HepG2 (cell line): ENCODE results near the gene FAM187B. TPM values are rescaled to one million over a fixed set of nuclear protein-coding genes. Genes with fewer than 3 reads are reported as not detected.
A peak's percentile ranks its signal among the peaks of the same experiment; 100 is the strongest.

Source experiments
- BCL6 ChIP-seq: IDR thresholded peaks from 2 replicates; pipeline ENCODE4 v1.6.1; 2016; ENCODE audit warnings: missing genetic modification reagents, missing compliant biosample characterization
- DNMT1 ChIP-seq: sonication (generic); formaldehyde crosslinking; IDR thresholded peaks from 2 replicates; pipeline ENCODE4 v1.5.1; 2020; ENCODE audit warnings: mild to moderate bottlenecking, missing genetic modification reagents
- ELF3 ChIP-seq: IDR thresholded peaks from 2 replicates; pipeline ENCODE4 v1.6.1; 2016; ENCODE audit warnings: missing genetic modification reagents, missing compliant biosample characterization
- JDP2 ChIP-seq: sonication (generic); formaldehyde crosslinking; IDR thresholded peaks from 2 replicates; pipeline ENCODE4 v1.8.1; 2022; ENCODE audit warnings: missing genetic modification reagents, borderline replicate concordance
- MED1 ChIP-seq: sonication (generic); formaldehyde crosslinking; IDR thresholded peaks from 2 replicates; pipeline ENCODE4 v1.4.0; 2020; ENCODE audit warnings: missing genetic modification reagents
- PAWR ChIP-seq: sonication (generic); formaldehyde crosslinking; IDR thresholded peaks from 2 replicates; pipeline ENCODE4 v1.4.0; 2020; ENCODE audit warnings: missing genetic modification reagents, mild to moderate bottlenecking, borderline replicate concordance
- RBFOX2 ChIP-seq: fragments of 200-400 bp; formaldehyde crosslinking; IDR thresholded peaks from 2 replicates; pipeline ENCODE4 v1.6.1; 2017; ENCODE audit warnings: low read depth, mild to moderate bottlenecking, low read length
- SPEN ChIP-seq: sonication (generic); formaldehyde crosslinking; IDR thresholded peaks from 2 replicates; pipeline ENCODE4 v1.5.1; 2020; ENCODE audit warnings: low read depth, mild to moderate bottlenecking, missing genetic modification reagents
- SUZ12 ChIP-seq: fragments of 150-350 bp; IDR thresholded peaks from 2 replicates; pipeline ENCODE4 v1.6.1; 2014; ENCODE audit warnings: low read depth, low read length
- ZHX1 ChIP-seq: sonication (generic); formaldehyde crosslinking; IDR thresholded peaks from 2 replicates; pipeline ENCODE4 v1.8.1; 2022; ENCODE audit warnings: low read depth, mild to moderate bottlenecking, missing genetic modification reagents
- ZNF136 ChIP-seq: sonication (generic); formaldehyde crosslinking; IDR thresholded peaks from 2 replicates; pipeline ENCODE4 v1.8.1; 2022; ENCODE audit warnings: low read depth, mild to moderate bottlenecking, moderate library complexity, missing genetic modification reagents
- ZNF329 ChIP-seq: sonication (generic); formaldehyde crosslinking; IDR thresholded peaks from 2 replicates; pipeline ENCODE4 v1.9.0; 2021; ENCODE audit warnings: low read depth, mild to moderate bottlenecking, missing genetic modification reagents
- ZNF335 ChIP-seq: sonication (generic); formaldehyde crosslinking; IDR thresholded peaks from 2 replicates; pipeline ENCODE4 v1.4.0; 2020; ENCODE audit warnings: missing genetic modification reagents
- ZNF441 ChIP-seq: sonication (generic); formaldehyde crosslinking; IDR thresholded peaks from 2 replicates; pipeline ENCODE4 v1.7.0; 2021; ENCODE audit warnings: missing genetic modification reagents, borderline replicate concordance
- ZNF512 ChIP-seq: sonication (generic); formaldehyde crosslinking; IDR thresholded peaks from 2 replicates; pipeline ENCODE4 v1.4.0; 2020; ENCODE audit warnings: mild to moderate bottlenecking, missing genetic modification reagents
- ZNF761 ChIP-seq: sonication (generic); formaldehyde crosslinking; conservative IDR thresholded peaks from 2 replicates; pipeline ENCODE4 v1.4.0; 2020; ENCODE audit warnings: mild to moderate bottlenecking, missing genetic modification reagents
- ZNF788 ChIP-seq: sonication (generic); formaldehyde crosslinking; IDR thresholded peaks from 2 replicates; pipeline ENCODE4 v1.5.0; 2020; ENCODE audit warnings: mild to moderate bottlenecking, missing genetic modification reagents, borderline replicate concordance
- polyA plus RNA-seq, 8 experiments: library from polyadenylated mRNA; depleted of rRNA in 3 of 8; stranded (reverse) in 7 of 8; unstranded in 1 of 8; fragments of >200 nt; fragmentation: Illumina TruSeq in 4 of 8; extraction: Trizol in 4 of 8; gene quantifications; 2 replicates each; pipeline versions ENCODE4 v1.2.1 to v1.2.3, GENCODE V29; 2011 to 2016; ENCODE audit warnings: low read depth in 4 of 8, missing spikeins in 1 of 8, mixed read lengths in 1 of 8; ENCODE audit not compliant: insufficient read depth in 1 of 8
- total RNA-seq, 5 experiments: library from RNA; depleted of rRNA; stranded (reverse); fragments of >200 nt; fragmentation: Illumina TruSeq; extraction: Trizol; gene quantifications; 2 replicates each; pipeline ENCODE4 v1.2.3, GENCODE V29; 2016; ENCODE audit warnings: low read depth in 1 of 5
- TF ChIP-seq, protein P1 (sequence below): sonication (generic); formaldehyde crosslinking; IDR thresholded peaks from 2 replicates; pipeline ENCODE4 v1.8.0; 2022; ENCODE audit warnings: low read depth, missing genetic modification reagents
- TF ChIP-seq, protein P2 (sequence below): sonication (generic); formaldehyde crosslinking; IDR thresholded peaks from 2 replicates; pipeline ENCODE4 v1.4.0; 2020; ENCODE audit warnings: missing genetic modification reagents
- TF ChIP-seq, protein P3 (sequence below): IDR thresholded peaks from 2 replicates; pipeline ENCODE4 v1.6.1; 2016; ENCODE audit warnings: missing biosample characterization, missing genetic modification reagents, low read depth

FAM187B gene
- total and polyA plus RNA-seq, 2 of the 13 experiments (the other 11 are each of a cell fraction or from before 2014, with no cell fraction given), result not detected

DNA sequence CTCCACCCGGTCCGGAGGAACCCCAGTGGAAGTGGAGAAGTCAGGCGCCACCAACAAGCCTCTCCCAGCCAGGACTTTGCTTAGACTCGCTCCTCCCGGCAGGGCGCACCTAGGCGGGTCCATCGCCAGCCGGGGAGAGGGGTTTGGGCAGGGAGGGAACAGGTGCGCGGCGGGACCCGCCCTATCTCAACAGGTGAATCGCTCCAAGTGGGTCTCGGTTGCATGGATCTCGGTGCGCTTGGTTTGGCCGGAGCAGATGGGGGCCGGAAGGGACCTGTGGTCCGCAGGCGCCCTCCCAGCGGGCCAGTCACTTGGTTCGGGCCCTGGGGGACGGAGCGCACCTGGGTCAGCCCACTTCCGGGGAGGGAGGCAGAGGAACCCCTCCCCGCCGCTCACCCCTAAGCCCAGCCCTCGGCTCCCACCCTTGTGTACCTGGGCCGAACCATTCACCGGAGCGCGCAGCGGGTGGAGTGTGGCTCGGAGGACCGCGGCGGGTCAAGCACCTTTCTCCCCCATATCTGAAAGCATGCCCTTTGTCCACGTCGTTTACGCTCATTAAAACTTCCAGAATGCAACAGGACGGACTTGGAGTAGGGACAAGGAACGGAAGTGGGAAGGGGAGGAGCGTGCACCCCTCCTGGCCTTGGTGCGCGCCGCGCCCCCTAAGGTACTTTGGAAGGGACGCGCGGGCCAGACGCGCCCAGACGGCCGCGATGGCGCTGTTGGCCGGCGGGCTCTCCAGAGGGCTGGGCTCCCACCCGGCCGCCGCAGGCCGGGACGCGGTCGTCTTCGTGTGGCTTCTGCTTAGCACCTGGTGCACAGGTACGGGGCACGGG lies 20.0 kb upstream of the FAM187B start, which contains the start of gene LSR (continued):
- peak; percentile 40 for TF ChIP-seq DNMT1 (CRISPR knock-in tag)
- 0 out of 2 replicates have a peak, but pooled peaks have one; percentile 4 for TF ChIP-seq ZNF441
- TF ChIP-seq SUZ12, result no peak
- TF ChIP-seq ZNF136 (CRISPR knock-in tag), result no peak; the same call in 1 of the 2 replicates
- TF ChIP-seq, protein P1, sequence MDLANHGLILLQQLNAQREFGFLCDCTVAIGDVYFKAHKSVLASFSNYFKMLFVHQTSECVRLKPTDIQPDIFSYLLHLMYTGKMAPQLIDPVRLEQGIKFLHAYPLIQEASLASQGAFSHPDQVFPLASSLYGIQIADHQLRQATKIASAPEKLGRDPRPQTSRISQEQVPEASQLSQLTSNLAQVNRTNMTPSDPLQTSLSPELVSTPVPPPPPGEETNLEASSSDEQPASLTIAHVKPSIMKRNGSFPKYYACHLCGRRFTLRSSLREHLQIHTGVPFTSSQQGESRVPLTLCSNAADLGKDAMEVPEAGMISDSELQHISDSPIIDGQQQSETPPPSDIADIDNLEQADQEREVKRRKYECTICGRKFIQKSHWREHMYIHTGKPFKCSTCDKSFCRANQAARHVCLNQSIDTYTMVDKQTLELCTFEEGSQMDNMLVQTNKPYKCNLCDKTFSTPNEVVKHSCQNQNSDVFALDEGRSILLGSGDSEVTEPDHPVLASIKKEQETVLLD, result peak; percentile 77
- no peak for TF ChIP-seq ZNF512
- TF ChIP-seq ZNF788 (CRISPR knock-in tag), result peak; percentile 95
- peak; percentile 99 for TF ChIP-seq RBFOX2
- TF ChIP-seq PAWR, result no peak
- TF ChIP-seq, protein P2, sequence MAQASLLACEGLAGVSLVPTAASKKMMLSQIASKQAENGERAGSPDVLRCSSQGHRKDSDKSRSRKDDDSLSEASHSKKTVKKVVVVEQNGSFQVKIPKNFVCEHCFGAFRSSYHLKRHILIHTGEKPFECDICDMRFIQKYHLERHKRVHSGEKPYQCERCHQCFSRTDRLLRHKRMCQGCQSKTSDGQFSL (CRISPR knock-in tag), result no peak; the same call in 1 of the 2 replicates
- no peak for TF ChIP-seq ZHX1 (CRISPR knock-in tag)
- TF ChIP-seq ZNF761 (CRISPR knock-in tag), result peak; percentile 59
- peak; percentile 41 for TF ChIP-seq ELF3 (CRISPR knock-in tag)
- TF ChIP-seq SPEN (CRISPR knock-in tag), result peak; percentile 87; the same call in 1 of the 2 replicates
- TF ChIP-seq ZNF335 (CRISPR knock-in tag), result no peak
- no peak; the same call in 1 of the 2 replicates for TF ChIP-seq MED1 (CRISPR knock-in tag)
- no peak; the same call in 1 of the 2 replicates for TF ChIP-seq JDP2 (CRISPR knock-in tag)
- peak; percentile 59 for TF ChIP-seq BCL6
- TF ChIP-seq, protein P3, sequence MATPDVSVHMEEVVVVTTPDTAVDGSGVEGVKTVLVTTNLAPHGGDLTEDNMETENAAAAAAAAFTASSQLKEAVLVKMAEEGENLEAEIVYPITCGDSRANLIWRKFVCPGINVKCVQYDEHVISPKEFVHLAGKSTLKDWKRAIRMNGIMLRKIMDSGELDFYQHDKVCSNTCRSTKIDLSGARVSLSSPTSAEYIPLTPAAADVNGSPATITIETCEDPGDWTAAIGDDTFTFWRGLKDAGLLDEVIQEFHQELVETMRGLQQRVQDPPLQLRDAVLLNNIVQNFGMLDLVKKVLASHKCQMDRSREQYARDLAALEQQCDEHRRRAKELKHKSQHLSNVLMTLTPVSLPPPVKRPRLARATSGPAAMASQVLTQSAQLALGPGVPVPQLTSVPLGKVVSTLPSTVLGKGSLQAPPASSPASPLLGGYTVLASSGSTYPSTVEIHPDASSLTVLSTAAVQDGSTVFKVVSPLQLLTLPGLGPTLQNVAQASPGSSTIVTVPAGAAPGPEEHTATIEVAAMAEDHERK, result no peak
- TF ChIP-seq ZNF329, result peak; percentile 67
